ENCODE results near the gene CDYL2.
"Not testable (repeated sequence)": the region's sequence is repeated elsewhere in the genome, so short reads cannot be mapped to it uniquely, and the experiment has no call there.

CDYL2 gene

GRCh38 chr16:80828495-80828894 is 24.1 kb upstream of the CDYL2 start:
- no peak for DNase-seq (ENCODE audit: low read depth)
- H3K4me3 ChIP-seq (ENCODE audit: low read depth, low read length): no peak overlapping the region
- no peak for TF ChIP-seq CTCF (IDR thresholded peaks at IDR 0.05; ENCODE audit: insufficient read depth, low read depth, low read length, missing control alignments)

GRCh38 chr16:80827007-80827406 is 22.6 kb upstream of the CDYL2 start:
- TF ChIP-seq CTCF (IDR thresholded peaks at IDR 0.05; ENCODE audit: insufficient read depth, low read depth, low read length, missing control alignments): no peak
- no peak for DNase-seq (ENCODE audit: low read depth)
- H3K4me3 ChIP-seq (ENCODE audit: low read depth, low read length): no peak overlapping the region

GRCh38 chr16:80825365-80825758 is 21.0 kb upstream of the CDYL2 start:
- TF ChIP-seq CTCF (IDR thresholded peaks at IDR 0.05; ENCODE audit: insufficient read depth, low read depth, low read length, missing control alignments): no peak
- no peak overlapping the region for H3K4me3 ChIP-seq (ENCODE audit: low read depth, low read length)
- DNase-seq (ENCODE audit: low read depth): no peak

- H3K4me3 ChIP-seq (ENCODE audit: low read depth, low read length): no peak overlapping the region
- DNase-seq (ENCODE audit: low read depth): peak; percentile 78
- peak; percentile 69 for TF ChIP-seq CTCF (IDR thresholded peaks at IDR 0.05; ENCODE audit: insufficient read depth, low read depth, low read length, missing control alignments)
Measured at GRCh38 chr16:80824623-80825364, 20.4 kb upstream of the CDYL2 start.

GRCh38 chr16:80819988-80820387 is 15.6 kb upstream of the CDYL2 start:
- no peak for DNase-seq (ENCODE audit: low read depth)
- no peak for TF ChIP-seq CTCF (IDR thresholded peaks at IDR 0.05; ENCODE audit: insufficient read depth, low read depth, low read length, missing control alignments)
- no peak overlapping the region for H3K4me3 ChIP-seq (ENCODE audit: low read depth, low read length)

GRCh38 chr16:80816356-80816755 is 12.0 kb upstream of the CDYL2 start:
- H3K4me3 ChIP-seq (ENCODE audit: low read depth, low read length): no peak overlapping the region
- TF ChIP-seq CTCF (IDR thresholded peaks at IDR 0.05; ENCODE audit: insufficient read depth, low read depth, low read length, missing control alignments): no peak
- DNase-seq (ENCODE audit: low read depth): no peak

- not testable (repeated sequence) for DNase-seq (ENCODE audit: low read depth); H3K4me3 ChIP-seq (ENCODE audit: low read depth, low read length)
Measured at GRCh38 chr16:80815278-80815677, 10.9 kb upstream of the CDYL2 start.
